Measurements from ENCODE around the gene LST1.
A peak's percentile ranks its signal among the peaks of the same experiment; 100 is the strongest.

Gene LST1

GRCh38 chr6:31586008-31586407, at the start of gene LST1:
Gene LST1 (plus strand): TSS chr6:31586277. CDS start chr6:31587300, 1,023 bp downstream.
- DNase-seq: no peak

GRCh38 chr6:31538805-31539400, 47.2 kb upstream of the LST1 start:
- no peak for DNase-seq

- DNase-seq: no peak
Measured at GRCh38 chr6:31540640-31541039, 45.4 kb upstream of the LST1 start.

GRCh38 chr6:31541059-31541657, 44.9 kb upstream of the LST1 start:
- peak; percentile 56 for DNase-seq

GRCh38 chr6:31541658-31542521, 44.2 kb upstream of the LST1 start, which contains the start of gene DDX39B:
Gene DDX39B (minus strand): TSS chr6:31542003. CDS start chr6:31540532, 1,471 bp downstream.
- peak; percentile 89 to 92 for DNase-seq

- DNase-seq: no peak
Measured at GRCh38 chr6:31543639-31544038, 42.4 kb upstream of the LST1 start.

- DNase-seq: no peak
Measured at GRCh38 chr6:31544676-31545075, 41.4 kb upstream of the LST1 start.

- DNase-seq: no peak
Measured at GRCh38 chr6:31545291-31545690, 40.8 kb upstream of the LST1 start.

- DNase-seq: peak; percentile 81 to 82
Measured at GRCh38 chr6:31546339-31546957, 39.6 kb upstream of the LST1 start, which contains the start of gene ATP6V1G2. Gene ATP6V1G2 (minus strand): TSS chr6:31546608. CDS start chr6:31546559, 49 bp downstream.

GRCh38 chr6:31546958-31547726, 38.9 kb upstream of the LST1 start, which contains the start of gene NFKBIL1:
Gene NFKBIL1 (plus strand): TSS chr6:31547608. CDS start chr6:31547695, 87 bp downstream.
- DNase-seq: peak; percentile 84 to 85

GRCh38 chr6:31547727-31548543, 38.1 kb upstream of the LST1 start:
- no peak for DNase-seq

GRCh38 chr6:31548544-31548873, 37.6 kb upstream of the LST1 start:
- DNase-seq: no peak

- DNase-seq: peak; percentile 61 to 65
Measured at GRCh38 chr6:31551371-31551770, 34.7 kb upstream of the LST1 start.

GRCh38 chr6:31556307-31556706, 29.8 kb upstream of the LST1 start:
- no peak for DNase-seq

GRCh38 chr6:31557443-31558317, 28.4 kb upstream of the LST1 start:
- no peak for DNase-seq

- no peak for DNase-seq
Measured at GRCh38 chr6:31558318-31558625, 27.8 kb upstream of the LST1 start.

GRCh38 chr6:31558631-31559500, 27.2 kb upstream of the LST1 start:
- DNase-seq: peak; percentile 65 to 71

GRCh38 chr6:31559606-31559957, 26.5 kb upstream of the LST1 start:
- no peak for DNase-seq

GRCh38 chr6:31559958-31560696, 25.9 kb upstream of the LST1 start:
- DNase-seq: no peak

Measured in activated CD4-positive, alpha-beta T cell treated with anti-CD3 and anti-CD28 coated beads, Interleukin-2, amount 50 U/mL, for 4 hours (primary cell).